ENCODE measurements around the gene CBARP.

- no peak for TF ChIP-seq POLR2A (conservative IDR thresholded peaks at IDR 0.05)
- TF ChIP-seq ZNF431 (CRISPR knock-in tag; IDR thresholded peaks at IDR 0.05), result no peak
Measured at GRCh38 chr19:1220976-1221903, 16.6 kb downstream of the CBARP start.

Data from K562 (cell line).